ENCODE data around the gene STK32B. TPM values are rescaled to one million over a fixed set of nuclear protein-coding genes. Genes with fewer than 3 reads are reported as not detected.
A peak's percentile ranks its signal among the peaks of the same experiment; 100 is the strongest.

STK32B gene
- polyA plus RNA-seq, 6 donors from 2014 or later = 0.27 to 4.7 (median 1.2) TPM; not detected in 2

DNA sequence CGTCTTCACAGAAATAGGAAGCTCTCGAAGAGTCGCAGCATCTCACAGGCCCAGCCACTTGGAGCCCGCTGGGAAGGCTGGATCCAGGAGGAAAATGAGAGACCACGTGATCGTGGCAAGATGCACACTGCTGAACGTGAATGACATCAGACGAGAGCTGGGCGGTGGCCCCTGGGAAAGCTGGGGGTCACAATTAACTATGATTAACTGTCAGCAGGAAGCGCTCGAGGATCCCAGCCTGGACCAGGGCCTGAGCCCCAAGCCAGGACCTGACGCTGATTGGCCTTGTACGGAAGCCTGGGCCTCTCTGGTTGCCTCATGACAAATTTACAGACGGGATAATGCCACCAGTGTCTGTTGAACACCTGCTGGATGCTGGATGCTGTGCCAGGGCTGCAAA lies 335.6 kb downstream of the STK32B start:
- H3K27me3 Mint-ChIP-seq = no peaks in the 10 kb centered on the region
- H3K36me3 Mint-ChIP-seq = no peaks in the 10 kb centered on the region
- H3K27ac Mint-ChIP-seq = no peak overlapping the region
- ATAC-seq (ENCODE audit: low read depth in 2 of 2) = no peak
- H3K9me3 Mint-ChIP-seq = no peaks in the 10 kb centered on the region
- no peak overlapping the region for H3K4me3 Mint-ChIP-seq
- DNase-seq = no peak
- H3K4me1 Mint-ChIP-seq = peaks cover 10 to 18% (median 14%) of the 10 kb centered on the region in 3 donors

DNA sequence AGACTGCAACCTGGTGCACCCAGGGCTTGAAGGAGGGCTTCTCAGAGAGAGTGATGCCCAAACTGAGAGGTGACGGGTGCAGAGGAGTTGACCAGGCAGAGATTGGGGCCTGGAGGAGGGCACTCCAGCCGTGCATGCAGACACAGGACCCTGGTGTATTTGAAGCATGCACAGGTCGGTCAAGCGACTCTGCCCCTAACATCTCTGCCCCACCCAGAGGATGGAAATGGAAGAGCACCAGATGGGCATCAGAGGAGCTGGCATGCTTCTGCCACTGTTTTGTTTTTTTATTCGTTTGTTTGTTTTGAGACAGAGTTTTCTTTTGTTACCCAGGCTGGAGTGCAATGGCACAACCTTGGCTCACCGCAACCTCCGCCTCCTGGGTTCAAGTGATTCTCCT lies 336.2 kb downstream of the STK32B start:
- H3K9me3 Mint-ChIP-seq = no peaks in the 10 kb centered on the region
- no peak for ATAC-seq (ENCODE audit: low read depth in 2 of 2)
- no peaks in the 10 kb centered on the region for H3K27me3 Mint-ChIP-seq
- H3K4me3 Mint-ChIP-seq = no peak overlapping the region
- no peak for DNase-seq
- H3K36me3 Mint-ChIP-seq = no peaks in the 10 kb centered on the region
- peaks cover 10 to 18% (median 14%) of the 10 kb centered on the region in 3 donors for H3K4me1 Mint-ChIP-seq
- peak overlapping the region in 1 of 6 donors; percentile 19 for H3K27ac Mint-ChIP-seq

DNA sequence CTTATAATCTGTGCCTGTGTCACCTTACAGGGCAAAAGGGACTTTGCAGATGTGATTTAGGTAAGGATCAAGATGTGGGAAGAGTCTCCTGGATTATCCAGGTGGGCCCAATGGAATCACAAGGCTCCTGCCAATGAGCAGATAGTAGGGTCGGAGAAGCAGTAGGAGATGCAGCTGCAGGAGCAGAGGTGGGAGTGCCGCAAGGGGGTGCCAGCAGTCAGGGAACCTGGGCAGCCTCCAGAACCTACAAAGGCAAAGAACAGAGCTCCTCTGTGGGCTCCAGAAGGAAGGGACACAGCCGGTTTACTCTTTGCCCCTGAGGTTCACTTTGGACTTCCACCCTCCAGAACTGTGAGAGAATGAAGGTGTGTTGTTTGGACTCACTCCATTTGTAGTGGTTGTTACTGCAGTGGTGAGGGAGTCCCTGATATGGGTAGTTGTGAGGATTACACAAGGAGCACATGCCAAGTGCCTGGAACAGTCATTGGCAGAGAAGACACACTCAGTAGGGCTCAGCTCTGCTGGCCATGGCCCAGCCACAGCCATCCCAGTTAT lies 338.6 kb downstream of the STK32B start:
- Mint-ChIP-seq H3K36me3 (no peaks in the 10 kb centered on the region), H3K4me3 (no peak overlapping the region), H3K27ac (no peak overlapping the region), H3K4me1 (peaks cover 8 to 11% (median 10%) of the 10 kb centered on the region in 3 donors), H3K27me3 (no peaks in the 10 kb centered on the region), H3K9me3 (no peaks in the 10 kb centered on the region)
- ATAC-seq (ENCODE audit: low read depth in 2 of 2) (no peak), DNase-seq (no peak)

DNA sequence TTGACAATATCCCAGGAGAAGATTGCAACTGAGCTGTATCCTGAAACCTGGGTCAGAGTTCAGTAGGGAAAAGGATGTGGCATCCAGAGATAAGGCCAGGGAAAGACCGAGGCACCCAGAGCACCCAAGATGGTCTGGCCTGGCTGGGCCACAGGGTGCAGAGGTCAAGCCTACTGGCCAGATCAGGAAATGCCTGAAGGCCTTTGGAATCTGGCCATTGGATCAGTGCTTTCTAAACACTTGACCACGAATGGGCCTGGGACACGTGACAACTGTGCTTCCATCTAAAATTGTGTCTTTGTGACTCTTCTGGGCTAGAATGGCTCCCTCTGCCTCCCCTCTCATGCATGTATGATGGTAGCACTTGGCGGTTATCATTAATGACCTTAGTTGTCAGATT lies 340.2 kb downstream of the STK32B start:
- H3K4me1 Mint-ChIP-seq = no peaks in the 10 kb centered on the region
- no peaks in the 10 kb centered on the region for H3K27me3 Mint-ChIP-seq
- H3K36me3 Mint-ChIP-seq = no peaks in the 10 kb centered on the region
- ATAC-seq (ENCODE audit: low read depth in 2 of 2) (no peak), DNase-seq (no peak)
- no peak overlapping the region for H3K4me3 Mint-ChIP-seq
- H3K27ac Mint-ChIP-seq = peak overlapping the region in 1 of 6 donors; percentile 7
- H3K9me3 Mint-ChIP-seq = no peaks in the 10 kb centered on the region

- Mint-ChIP-seq H3K9me3 (no peaks in the 10 kb centered on the region), H3K4me1 (no peaks in the 10 kb centered on the region), H3K27me3 (no peaks in the 10 kb centered on the region), H3K36me3 (no peaks in the 10 kb centered on the region), H3K27ac (no peak overlapping the region), H3K4me3 (no peak overlapping the region)
- no peak for ATAC-seq (ENCODE audit: low read depth in 2 of 2)
- no peak for DNase-seq
Observed at GRCh38 chr4:5393911-5394513, 342.7 kb downstream of the STK32B start.

- Mint-ChIP-seq H3K4me3 (no peak overlapping the region), H3K27me3 (no peaks in the 10 kb centered on the region), H3K36me3 (no peaks in the 10 kb centered on the region), H3K9me3 (peaks cover 0 to 1% (median 0%) of the 10 kb centered on the region in 7 donors), H3K27ac (no peak overlapping the region), H3K4me1 (no peaks in the 10 kb centered on the region)
- DNase-seq (no peak), ATAC-seq (ENCODE audit: low read depth in 2 of 2) (no peak)
Observed at GRCh38 chr4:5395781-5396180, 344.5 kb downstream of the STK32B start.

GRCh38 chr4:5398056-5398455 lies 346.8 kb downstream of the STK32B start:
- ATAC-seq (ENCODE audit: low read depth in 2 of 2) (no peak), DNase-seq (no peak)
- Mint-ChIP-seq H3K4me1 (no peaks in the 10 kb centered on the region), H3K4me3 (no peak overlapping the region), H3K27me3 (peaks cover 0 to 3% (median 0%) of the 10 kb centered on the region in 3 donors), H3K36me3 (peaks cover 0 to 13% of the 10 kb centered on the region in 2 donors), H3K27ac (no peak overlapping the region), H3K9me3 (peaks cover 2 to 15% (median 6%) of the 10 kb centered on the region in 7 donors)

DNA sequence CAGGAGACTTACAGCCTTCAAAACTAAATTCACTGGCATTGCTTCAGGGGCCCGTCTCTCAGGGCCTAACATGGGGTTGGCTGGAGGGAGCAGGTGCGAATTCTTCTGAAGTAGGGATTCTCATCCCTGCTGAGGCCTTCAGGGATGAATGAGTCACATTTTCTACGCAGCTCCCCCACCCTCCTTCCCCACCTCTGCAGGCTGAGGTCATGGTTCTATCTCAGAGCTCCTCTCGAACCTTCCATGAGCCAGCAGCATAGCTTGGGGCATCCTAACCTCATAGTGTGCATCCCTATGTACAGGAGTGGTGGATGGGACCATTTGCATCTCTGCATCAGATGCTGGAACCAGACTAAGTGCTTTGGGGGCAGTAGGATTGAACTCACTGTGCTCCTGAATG lies 347.8 kb downstream of the STK32B start:
- Mint-ChIP-seq H3K27ac (no peak overlapping the region), H3K4me3 (no peak overlapping the region), H3K4me1 (no peaks in the 10 kb centered on the region), H3K36me3 (peaks cover 0 to 13% of the 10 kb centered on the region in 2 donors), H3K9me3 (peaks cover 4 to 15% (median 7%) of the 10 kb centered on the region in 7 donors), H3K27me3 (peaks cover 0 to 3% (median 0%) of the 10 kb centered on the region in 3 donors)
- DNase-seq (no peak), ATAC-seq (ENCODE audit: low read depth in 2 of 2) (no peak)

- peaks cover 4 to 15% (median 7%) of the 10 kb centered on the region in 7 donors for H3K9me3 Mint-ChIP-seq
- no peak overlapping the region for H3K27ac Mint-ChIP-seq
- peaks cover 0 to 3% (median 0%) of the 10 kb centered on the region in 3 donors for H3K27me3 Mint-ChIP-seq
- no peaks in the 10 kb centered on the region for H3K4me1 Mint-ChIP-seq
- H3K4me3 Mint-ChIP-seq = no peak overlapping the region
- no peak for ATAC-seq (ENCODE audit: low read depth in 2 of 2)
- peaks cover 0 to 13% of the 10 kb centered on the region in 2 donors for H3K36me3 Mint-ChIP-seq
- no peak for DNase-seq
Observed at GRCh38 chr4:5399790-5400421, 348.6 kb downstream of the STK32B start.

GRCh38 chr4:5403746-5404497 lies 352.6 kb downstream of the STK32B start:
- Mint-ChIP-seq H3K36me3 (peaks cover 0 to 35% of the 10 kb centered on the region in 2 donors), H3K4me1 (no peaks in the 10 kb centered on the region), H3K4me3 (no peak overlapping the region), H3K27ac (no peak overlapping the region), H3K27me3 (peaks cover 0 to 3% (median 0%) of the 10 kb centered on the region in 3 donors), H3K9me3 (peaks cover 13 to 46% (median 29%) of the 10 kb centered on the region in 7 donors)
- ATAC-seq (ENCODE audit: low read depth in 2 of 2) (no peak), DNase-seq (no peak)

- DNase-seq (no peak), ATAC-seq (ENCODE audit: low read depth in 2 of 2) (no peak)
- Mint-ChIP-seq H3K27ac (no peak overlapping the region), H3K36me3 (peaks cover 0 to 22% of the 10 kb centered on the region in 2 donors), H3K4me1 (peaks cover 5 to 10% (median 6%) of the 10 kb centered on the region in 3 donors), H3K27me3 (no peaks in the 10 kb centered on the region), H3K4me3 (no peak overlapping the region), H3K9me3 (peaks cover 9 to 36% (median 21%) of the 10 kb centered on the region in 7 donors)
Observed at GRCh38 chr4:5409237-5409636, 358.0 kb downstream of the STK32B start.

- H3K4me3 Mint-ChIP-seq = no peak overlapping the region
- DNase-seq = no peak
- peaks cover 9 to 33% (median 21%) of the 10 kb centered on the region in 7 donors for H3K9me3 Mint-ChIP-seq
- no peaks in the 10 kb centered on the region for H3K27me3 Mint-ChIP-seq
- peak overlapping the region in 1 of 6 donors; percentile 67 for H3K27ac Mint-ChIP-seq
- peaks cover 0 to 22% of the 10 kb centered on the region in 2 donors for H3K36me3 Mint-ChIP-seq
- ATAC-seq (ENCODE audit: low read depth in 2 of 2) = no peak
- H3K4me1 Mint-ChIP-seq = peaks cover 5 to 15% (median 6%) of the 10 kb centered on the region in 3 donors
Observed at GRCh38 chr4:5409972-5410618, 358.8 kb downstream of the STK32B start.

DNA sequence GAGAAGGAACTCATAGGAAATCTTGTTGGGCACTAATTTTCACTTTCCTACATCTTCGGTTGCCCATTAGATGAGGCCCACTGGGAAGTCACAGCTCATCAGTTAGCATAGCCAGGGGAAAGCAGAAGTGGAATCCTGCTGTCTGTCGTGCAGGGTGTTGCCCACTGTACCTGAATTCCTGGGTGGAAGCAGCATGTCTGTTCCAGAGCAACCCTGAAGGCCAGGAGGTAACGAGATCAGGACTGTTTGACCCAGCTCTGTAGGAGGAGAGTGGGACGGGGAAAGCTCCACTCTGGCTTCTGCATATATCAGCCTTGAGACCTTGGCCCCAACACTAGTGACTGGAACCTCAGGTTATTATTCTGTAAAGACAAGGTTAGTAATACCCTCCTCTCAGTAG lies 361.0 kb downstream of the STK32B start:
- H3K36me3 Mint-ChIP-seq = peaks cover 4 to 7% of the 10 kb centered on the region in 2 donors
- H3K4me3 Mint-ChIP-seq = peak overlapping the region in 1 of 8 donors; percentile 42
- H3K27ac Mint-ChIP-seq = peak overlapping the region in 2 of 6 donors; percentile 51 to 60
- H3K27me3 Mint-ChIP-seq = no peaks in the 10 kb centered on the region
- no peak for DNase-seq
- ATAC-seq (ENCODE audit: low read depth in 2 of 2) = no peak
- H3K9me3 Mint-ChIP-seq = peaks cover 8 to 19% (median 12%) of the 10 kb centered on the region in 7 donors
- peaks cover 10 to 37% (median 25%) of the 10 kb centered on the region in 3 donors for H3K4me1 Mint-ChIP-seq

Data from naive B cell (primary cell).